GM18499 (cell line): ENCODE measurements around the gene FBXL15.

Experiments
- ATAC-seq: cut with Tn5 transposase; IDR thresholded peaks from one replicate; pipeline ENCODE4 v1.9.1; 2021; ENCODE audit warnings: moderate number of reproducible peaks; ENCODE audit not compliant: insufficient read depth, unreplicated experiment

FBXL15 gene

GRCh38 chr10:102420714-102421506 lies at the start of gene FBXL15:
FBXL15 (plus strand) TSS chr10:102420836; CDS start chr10:102421130, 294 bp downstream.
- peak; percentile 37 for ATAC-seq

- no peak for ATAC-seq
These were observed 49.3 kb upstream of the FBXL15 start for GRCh38 chr10:102371295-102371694.

- ATAC-seq = no peak
These were observed 45.4 kb upstream of the FBXL15 start for GRCh38 chr10:102375250-102375649.

- ATAC-seq = no peak
These were observed 44.8 kb upstream of the FBXL15 start for GRCh38 chr10:102375867-102376266.

GRCh38 chr10:102376901-102377300 lies 43.7 kb upstream of the FBXL15 start:
- no peak for ATAC-seq

GRCh38 chr10:102379383-102379782 lies 41.3 kb upstream of the FBXL15 start:
- ATAC-seq = no peak

GRCh38 chr10:102381983-102382382 lies 38.7 kb upstream of the FBXL15 start:
- ATAC-seq = no peak

GRCh38 chr10:102382871-102383270 lies 37.8 kb upstream of the FBXL15 start:
- no peak for ATAC-seq

- ATAC-seq = no peak
These were observed 36.6 kb upstream of the FBXL15 start for GRCh38 chr10:102384053-102384452.

GRCh38 chr10:102384606-102385429 lies 35.8 kb upstream of the FBXL15 start:
- no peak for ATAC-seq

- no peak for ATAC-seq
These were observed 30.7 kb upstream of the FBXL15 start for GRCh38 chr10:102389894-102390293.

GRCh38 chr10:102392306-102392705 lies 28.3 kb upstream of the FBXL15 start:
- ATAC-seq = no peak

- ATAC-seq = no peak
These were observed 27.1 kb upstream of the FBXL15 start for GRCh38 chr10:102393411-102394078.

- ATAC-seq = peak; percentile 55
These were observed 26.4 kb upstream of the FBXL15 start for GRCh38 chr10:102394079-102394800.

- ATAC-seq = peak; percentile 1
These were observed 25.7 kb upstream of the FBXL15 start for GRCh38 chr10:102394801-102395399.

- ATAC-seq = no peak
These were observed 25.0 kb upstream of the FBXL15 start, which contains the start of gene NFKB2 for GRCh38 chr10:102395400-102396316. NFKB2 (plus strand) TSS chr10:102395705; CDS start chr10:102395960, 255 bp downstream.

GRCh38 chr10:102396317-102396650 lies 24.4 kb upstream of the FBXL15 start:
- ATAC-seq = no peak

GRCh38 chr10:102396730-102397151 lies 23.9 kb upstream of the FBXL15 start:
- ATAC-seq = no peak
